A549 treated with Mapracorat at 1 μM for 4 hours (cell line): ENCODE results near the gene OR13C8. TPM values are rescaled to one million over a fixed set of nuclear protein-coding genes. Genes with fewer than 3 reads are reported as not detected.

Experiments
- total RNA-seq: library from RNA; stranded (reverse); fragments of 200-300 nt; extraction: Qiagen RNA extraction; gene quantifications from 5 replicates; pipeline ENCODE4 v1.2.3, GENCODE V29; 2022

OR13C8 gene, protein sequence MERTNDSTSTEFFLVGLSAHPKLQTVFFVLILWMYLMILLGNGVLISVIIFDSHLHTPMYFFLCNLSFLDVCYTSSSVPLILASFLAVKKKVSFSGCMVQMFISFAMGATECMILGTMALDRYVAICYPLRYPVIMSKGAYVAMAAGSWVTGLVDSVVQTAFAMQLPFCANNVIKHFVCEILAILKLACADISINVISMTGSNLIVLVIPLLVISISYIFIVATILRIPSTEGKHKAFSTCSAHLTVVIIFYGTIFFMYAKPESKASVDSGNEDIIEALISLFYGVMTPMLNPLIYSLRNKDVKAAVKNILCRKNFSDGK
- not detected in 5 replicates for total RNA-seq

DNA sequence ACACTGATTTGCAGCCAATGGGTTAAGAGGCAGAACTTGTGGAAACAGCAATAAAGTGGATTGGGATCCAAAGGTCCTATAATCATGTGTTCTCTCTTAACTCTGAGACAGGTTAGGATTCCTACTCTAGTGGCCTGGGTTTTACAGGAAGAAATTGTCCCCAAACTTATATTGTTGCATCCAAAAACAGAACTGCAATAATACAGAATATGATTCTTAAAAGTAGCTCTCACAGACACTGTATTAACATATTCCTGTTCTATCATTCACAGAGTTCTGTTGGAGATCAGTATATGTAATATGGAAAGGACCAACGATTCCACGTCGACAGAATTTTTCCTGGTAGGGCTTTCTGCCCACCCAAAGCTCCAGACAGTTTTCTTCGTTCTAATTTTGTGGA lies at the start of gene OR13C8:
Gene OR13C8 (plus strand): TSS at position 301 of the 400 bp plus-strand sequence. CDS start 0 bp downstream, at position 301.

DNA sequence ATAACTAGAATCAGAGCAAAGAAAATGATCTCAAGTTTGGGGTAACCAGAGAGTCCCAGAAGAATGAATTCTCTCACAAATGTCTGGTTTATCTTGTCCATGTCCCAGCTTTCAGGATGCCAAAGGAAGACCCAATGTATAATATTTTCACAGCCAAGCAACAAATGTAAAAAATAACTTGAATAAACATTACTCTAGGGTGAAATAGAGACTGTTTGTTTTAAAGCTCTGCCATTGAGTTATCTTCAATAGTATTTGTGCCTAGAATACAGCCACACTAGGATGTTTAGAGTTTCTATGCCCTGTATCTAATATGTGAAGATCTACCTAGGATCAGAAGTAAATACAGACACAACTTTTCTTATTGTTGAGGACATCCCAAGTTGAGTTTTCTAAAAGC lies 41.9 kb upstream of the OR13C8 start, which contains the start of gene OR13C4:
Gene OR13C4 (minus strand): TSS at position 101 of the 400 bp plus-strand sequence. CDS start 0 bp downstream, at position 101.

DNA sequence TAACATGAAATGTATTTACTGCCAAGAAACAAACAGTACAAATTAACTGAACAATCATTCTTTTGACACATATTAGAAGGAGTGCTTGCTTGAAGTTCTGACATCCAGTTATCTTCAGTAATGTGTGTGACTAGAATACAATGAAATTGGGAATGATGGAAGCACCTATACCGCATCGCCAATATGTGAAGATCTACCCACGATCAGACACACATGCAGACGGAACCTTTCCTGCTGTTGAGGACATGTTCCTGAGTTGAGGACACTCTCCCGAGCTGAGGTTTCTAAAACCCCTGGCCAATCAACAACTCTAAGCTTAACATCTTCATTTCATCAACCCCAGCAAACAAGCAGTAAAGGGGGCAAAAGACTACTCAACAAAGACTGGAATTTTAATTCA lies 32.2 kb upstream of the OR13C8 start, which contains the start of gene OR13C3:
Gene OR13C3 (minus strand): TSS at position 101 of the 400 bp plus-strand sequence. CDS start 133 bp downstream, outside the sequence.

DNA sequence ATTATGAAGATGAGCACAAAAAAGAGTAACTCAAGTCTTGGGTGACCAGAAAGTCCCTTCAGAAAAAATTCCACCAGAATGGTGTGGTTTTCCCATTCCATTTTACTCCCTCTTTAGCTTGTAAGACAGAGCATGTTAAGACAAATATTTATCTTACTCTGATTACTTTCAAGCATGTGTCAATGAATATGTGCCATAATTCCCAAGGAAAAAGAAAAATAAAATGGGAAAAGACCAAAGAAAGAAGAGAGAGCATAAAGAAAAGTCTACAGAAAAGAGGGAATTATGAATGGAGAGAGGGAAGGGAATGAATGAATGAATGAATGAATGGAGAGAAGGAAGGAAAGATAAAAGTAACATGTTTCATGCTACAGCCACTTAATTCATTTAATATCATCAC lies 30.3 kb downstream of the OR13C8 start, which contains the start of gene OR13C5:
Gene OR13C5 (minus strand): TSS at position 101 of the 400 bp plus-strand sequence. CDS start 0 bp downstream, at position 101.

DNA sequence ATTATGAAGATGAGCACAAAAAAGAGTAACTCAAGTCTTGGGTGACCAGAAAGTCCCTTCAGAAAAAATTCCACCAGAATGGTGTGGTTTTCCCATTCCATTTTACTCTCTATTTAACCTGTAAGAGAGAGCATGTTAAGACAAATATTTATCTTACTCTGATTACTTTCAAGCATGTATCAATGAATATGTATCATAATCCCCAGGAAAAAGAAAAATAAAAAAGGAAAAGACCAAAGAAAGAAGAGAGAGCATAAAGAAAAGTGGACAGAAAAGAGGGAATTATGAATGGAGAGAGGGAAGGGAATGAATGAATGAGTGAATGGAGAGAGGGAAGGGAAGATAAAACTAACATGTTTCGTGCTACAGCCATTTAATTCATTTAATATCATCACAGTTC lies 36.6 kb downstream of the OR13C8 start, which contains the start of gene OR13C2:
Gene OR13C2 (minus strand): TSS at position 101 of the 400 bp plus-strand sequence. CDS start 0 bp downstream, at position 101.

DNA sequence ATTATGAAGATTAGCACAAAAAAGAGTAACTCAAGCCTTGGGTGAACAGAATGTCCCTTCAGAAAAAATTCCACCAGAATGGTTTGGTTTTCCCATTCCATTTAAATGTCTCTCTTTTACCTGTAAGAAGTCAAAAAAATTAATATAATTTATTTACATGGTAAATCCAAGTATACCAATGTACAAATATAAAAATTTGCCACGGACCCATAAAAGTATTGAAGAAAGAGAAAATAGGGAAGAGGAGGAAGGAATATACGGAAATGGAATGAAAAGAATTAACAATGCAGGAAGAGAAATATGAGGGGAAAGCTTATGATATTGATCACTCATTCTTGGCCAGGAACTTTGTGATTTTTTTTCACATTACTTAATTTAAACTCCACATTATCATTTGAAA lies 49.1 kb downstream of the OR13C8 start, which contains the start of gene OR13C9:
Gene OR13C9 (minus strand): TSS at position 101 of the 400 bp plus-strand sequence. CDS start 0 bp downstream, at position 101.

Other genes starting within 250 kb of the OR13C8 start
- gene OR13F1, start 64.9 kb upstream of the OR13C8 start, total RNA-seq = not detected in 5 replicates
- gene OR13C4, start 42.0 kb upstream of the OR13C8 start, total RNA-seq = not detected in 5 replicates
- not detected in 5 replicates for gene OR13C3, start 32.3 kb upstream of the OR13C8 start, total RNA-seq
- not detected in 5 replicates for gene OR13C5, start 30.2 kb downstream of the OR13C8 start, total RNA-seq
- gene OR13C2, start 36.5 kb downstream of the OR13C8 start, total RNA-seq = not detected in 5 replicates
- gene OR13C9, start 49.0 kb downstream of the OR13C8 start, total RNA-seq = not detected in 5 replicates
- not detected in 5 replicates for gene OR13D1, start 125.3 kb downstream of the OR13C8 start, total RNA-seq
- 10.9 to 14.7 TPM (median 14.3 TPM) in 5 replicates for gene NIPSNAP3A, start 178.5 kb downstream of the OR13C8 start, total RNA-seq
- gene NIPSNAP3B, start 195.0 kb downstream of the OR13C8 start, total RNA-seq = 0.28 to 1.0 TPM (median 0.41 TPM) in 5 replicates